GM10248 (cell line): Measurements from ENCODE around the gene CFDP1.

Experiments used
- CTCF ChIA-PET: fragments of 300-600 bp; sonication (Branson Sonifier 250); formaldehyde crosslinking; extraction: SDS; loops from one replicate; lab custom pipeline; 2021; ENCODE audit warnings: antibody characterized with exemption; lab: Yijun Ruan, JAX
- POLR2A ChIA-PET: fragments of 350-650 bp; sonication (Branson Sonifier 250); formaldehyde crosslinking; extraction: SDS; loops from one replicate; lab custom pipeline; 2020; ENCODE audit warnings: antibody characterized with exemption; lab: Yijun Ruan, JAX
- DNase-seq: peaks from one replicate; pipeline ENCODE4 v3.0.0; 2012; ENCODE audit errors: extremely low spot score
- CTCF ChIP-seq: IDR thresholded peaks from 2 replicates; pipeline ENCODE4 v1.5.1; 2012; ENCODE audit warnings: mild to moderate bottlenecking, low read depth; ENCODE audit errors: extremely low read depth, missing control alignments, control extremely low read depth

The CFDP1 gene

GRCh38 chr16:75298267-75298666 is 135.0 kb downstream of the CFDP1 start:
- ChIA-PET CTCF (interaction anchor here (1.6 kb wide), 1 partner anchor 64 kb away, joined by 4 read pairs; no protein-coding TSS in a partner anchor), POLR2A (no interaction called here)
- DNase-seq, result no peak
- no peak for TF ChIP-seq CTCF

GRCh38 chr16:75296606-75297005 is 136.7 kb downstream of the CFDP1 start:
- TF ChIP-seq CTCF, result no peak
- ChIA-PET POLR2A (no interaction called here), CTCF (no interaction called here)
- no peak for DNase-seq

- CTCF ChIA-PET, result interaction anchor here (1.0 to 1.9 kb wide), 4 partner anchors 11 to 61 kb away, joined by 3 to 7 read pairs (median 3); no protein-coding TSS in a partner anchor
- no peak for DNase-seq
- TF ChIP-seq CTCF, result no peak
- POLR2A ChIA-PET, result no interaction called here
These were observed 138.4 kb downstream of the CFDP1 start for GRCh38 chr16:75294773-75295459.

GRCh38 chr16:75293772-75294171 is 139.5 kb downstream of the CFDP1 start:
- CTCF ChIA-PET, result interaction anchor here (1.0 to 2.7 kb wide), 4 partner anchors 11 to 60 kb away, joined by 3 to 12 read pairs (median 6); no protein-coding TSS in a partner anchor
- no peak for TF ChIP-seq CTCF
- POLR2A ChIA-PET, result no interaction called here
- no peak for DNase-seq

- ChIA-PET CTCF (interaction anchor here (0.9 to 2.7 kb wide), 6 partner anchors 11 to 94 kb away, joined by 3 to 12 read pairs (median 5); no protein-coding TSS in a partner anchor), POLR2A (no interaction called here)
These were observed 140.1 kb downstream of the CFDP1 start for GRCh38 chr16:75293173-75293572.

GRCh38 chr16:75292691-75293090 is 140.6 kb downstream of the CFDP1 start:
- ChIA-PET CTCF (interaction anchor here (0.9 to 2.7 kb wide), 6 partner anchors 10 to 93 kb away, joined by 3 to 12 read pairs (median 4); no protein-coding TSS in a partner anchor), POLR2A (no interaction called here)
- no peak for TF ChIP-seq CTCF
- no peak for DNase-seq

More at GRCh38 chr16:75293173-75293572, 140.1 kb downstream of the CFDP1 start:
- no peak for DNase-seq
- TF ChIP-seq CTCF, result no peak
